Effector CD8-positive, alpha-beta T cell (primary cell): ENCODE measurements around the gene EIF6.
"Not testable (repeated sequence)": the region's sequence is repeated elsewhere in the genome, so short reads cannot be mapped to it uniquely, and the experiment has no call there.

Experiments used
- DNase-seq: peaks from one replicate; lab custom pipeline; 2025; lab: John Stamatoyannopoulos, UW
- total RNA-seq, 4 experiments: gene quantifications; one replicate each; lab custom pipeline; 2026; lab: John Stamatoyannopoulos, UW

EIF6 gene
- total RNA-seq = 31.1 to 89.1 (median 36.4) reads per million in 4 experiments

DNA sequence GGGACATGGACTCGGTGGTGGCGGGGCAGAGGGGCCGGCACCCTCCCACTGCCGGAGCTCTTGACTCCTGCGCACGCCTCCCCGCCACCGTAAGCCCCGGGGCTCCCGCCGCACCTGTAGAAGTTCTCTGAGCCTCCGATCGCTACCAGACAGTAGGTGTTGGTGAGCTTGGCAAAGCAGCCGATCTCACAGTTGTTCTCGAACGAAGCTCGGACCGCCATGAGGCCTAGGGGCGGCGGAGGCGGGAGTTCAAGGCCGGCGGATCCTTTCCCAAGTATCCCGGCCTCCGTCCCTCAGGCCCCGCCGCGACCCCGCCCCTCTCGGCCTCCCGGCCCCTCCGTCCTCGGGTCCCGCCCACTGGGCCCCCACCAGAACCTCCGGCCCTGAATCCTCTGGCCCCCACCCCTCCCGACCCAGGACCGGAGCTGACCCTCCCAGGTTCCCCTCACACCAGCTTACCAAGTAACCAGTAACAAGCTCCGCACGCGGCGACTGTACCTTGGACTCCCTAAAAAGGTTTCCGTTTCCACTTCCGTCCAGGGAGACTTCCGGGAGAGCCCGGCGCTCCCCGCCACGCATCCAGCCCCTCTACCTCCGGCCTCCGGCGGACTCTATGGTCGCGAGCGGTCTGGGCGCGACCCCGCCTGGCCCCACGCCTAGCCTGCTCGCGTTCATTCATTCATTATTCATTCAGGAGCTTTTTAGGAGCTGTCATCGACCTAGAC is at the start of gene EIF6:
TSS of gene EIF6 (minus strand) at position 506 of the 725 bp plus-strand sequence. CDS start at position 221, 285 bp downstream.
- peak; percentile 35 for DNase-seq

DNA sequence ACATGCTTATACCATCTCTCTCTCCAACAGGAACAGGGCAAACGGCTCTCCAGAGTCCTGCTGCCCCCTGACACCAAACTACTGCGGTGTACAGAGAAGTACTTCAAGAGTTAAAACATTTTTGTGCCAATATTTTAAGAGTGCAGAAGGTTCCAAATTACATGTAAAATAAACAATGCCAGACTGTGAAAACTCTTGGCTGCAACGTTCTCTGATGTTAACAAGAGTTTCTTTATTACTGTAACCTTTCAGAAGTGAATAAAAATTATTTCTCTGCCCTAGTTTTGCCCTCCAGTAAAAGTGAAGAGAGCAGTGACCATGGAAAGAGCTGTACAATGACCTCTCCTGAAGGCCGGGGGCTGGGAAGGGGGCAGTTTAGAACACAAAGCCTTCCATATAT is 49.0 kb upstream of the EIF6 start:
- DNase-seq = no peak

DNA sequence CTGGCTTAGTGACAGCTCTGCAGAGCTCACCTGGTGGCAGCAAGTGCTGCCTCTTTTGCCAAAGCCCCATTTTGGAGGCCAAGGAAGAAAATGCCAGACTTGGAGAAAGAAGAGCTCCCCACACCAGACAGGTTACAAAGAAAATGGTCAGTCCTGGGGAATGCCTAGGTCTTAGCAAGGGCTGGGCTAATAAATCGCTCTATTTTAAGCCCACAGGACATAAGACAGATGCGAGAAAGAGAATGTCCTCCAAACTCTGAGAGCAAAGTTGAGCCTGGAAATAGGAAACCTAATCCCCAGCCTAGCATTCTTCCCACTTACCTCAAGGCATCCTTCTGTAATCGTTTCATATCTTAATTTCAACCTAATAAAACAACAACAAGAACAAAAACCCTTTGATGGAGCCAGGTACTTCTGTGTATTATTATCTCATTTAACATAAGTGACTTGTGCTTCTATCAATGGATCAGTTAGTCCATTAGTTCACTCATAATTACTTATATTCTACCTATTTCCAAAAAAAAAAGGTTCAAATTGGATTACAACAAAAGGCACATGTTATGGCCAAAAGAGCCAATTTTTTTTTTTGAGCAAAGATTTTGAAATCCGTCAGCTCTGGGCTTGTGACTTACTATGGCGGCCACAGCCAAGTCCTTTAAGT is 48.1 kb upstream of the EIF6 start:
- no peak for DNase-seq

DNA sequence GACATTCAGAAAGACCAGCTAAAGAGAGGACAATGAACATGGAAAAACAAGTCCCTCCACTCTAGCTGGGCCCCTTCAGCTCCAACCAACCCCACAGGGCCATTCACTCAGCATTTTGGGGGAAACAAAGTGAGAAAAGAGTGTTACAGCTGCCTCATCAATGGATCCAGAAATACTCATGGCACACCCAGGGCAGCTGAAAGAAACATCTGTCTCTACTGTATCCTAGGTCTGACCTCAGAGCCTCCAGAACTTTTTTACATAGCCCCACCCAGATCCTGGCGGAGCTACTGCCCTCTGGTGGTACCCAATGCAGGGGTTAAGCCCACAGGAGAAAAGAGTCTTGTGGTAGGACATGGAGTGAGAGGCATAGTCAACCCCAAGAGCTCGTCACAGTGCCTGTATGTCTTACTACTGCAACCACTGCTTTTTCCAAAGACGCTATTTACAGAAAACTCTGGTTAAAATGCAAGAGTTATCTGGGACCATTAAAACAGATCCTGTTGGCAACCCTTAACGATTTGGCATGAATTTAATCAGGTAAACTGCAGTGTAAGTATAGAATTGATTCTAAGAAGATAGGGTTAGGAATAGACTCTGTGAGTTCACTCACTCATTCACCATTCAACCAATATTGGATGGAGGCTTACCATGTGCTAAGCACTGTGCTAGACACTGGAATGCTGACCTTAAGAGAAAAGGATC is 45.0 kb upstream of the EIF6 start:
- DNase-seq = no peak

GRCh38 chr20:35328689-35329088 is 44.1 kb upstream of the EIF6 start:
- DNase-seq = no peak

GRCh38 chr20:35328095-35328685 is 43.6 kb upstream of the EIF6 start:
- DNase-seq = no peak

- no peak for DNase-seq
These were observed 42.8 kb upstream of the EIF6 start for GRCh38 chr20:35327074-35327976.

- no peak for DNase-seq
These were observed 42.1 kb upstream of the EIF6 start for GRCh38 chr20:35326740-35327073.

- no peak for DNase-seq
These were observed 41.6 kb upstream of the EIF6 start for GRCh38 chr20:35326021-35326739.

DNA sequence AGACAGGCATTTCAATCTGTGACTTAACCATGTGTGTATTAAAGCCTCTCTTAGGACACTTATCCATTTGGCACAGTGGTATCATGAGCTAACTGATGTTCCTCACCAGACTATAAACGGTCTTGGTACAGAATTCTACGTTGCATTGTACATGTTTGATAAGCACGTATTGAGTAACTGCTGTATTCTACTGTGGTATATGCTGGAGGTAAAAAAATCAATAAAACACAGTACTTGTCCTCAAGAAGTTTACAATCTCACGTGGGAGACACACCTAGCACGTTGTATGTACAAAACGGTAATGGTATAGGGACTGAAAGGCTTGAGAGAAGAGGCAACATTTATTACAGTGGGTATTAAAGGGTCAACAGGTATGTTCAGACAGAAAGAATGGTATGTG is 40.8 kb upstream of the EIF6 start:
- DNase-seq = no peak

GRCh38 chr20:35320396-35321126 is 36.0 kb upstream of the EIF6 start:
- no peak for DNase-seq

DNA sequence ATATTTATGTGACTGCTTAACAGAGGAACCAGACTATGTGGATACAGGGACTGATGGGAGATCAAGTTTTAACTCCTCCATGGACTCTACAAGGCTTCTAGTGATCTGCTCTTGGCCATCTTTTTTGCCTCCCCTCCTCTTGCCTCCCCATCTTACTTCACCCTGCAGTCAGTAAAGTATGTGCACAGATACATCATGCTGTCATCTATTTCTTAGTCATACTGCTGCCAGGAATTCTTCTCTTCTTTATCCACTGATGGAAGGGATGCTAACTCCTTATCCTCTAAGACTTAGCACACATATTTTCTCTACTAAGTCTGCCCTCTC is 35.3 kb upstream of the EIF6 start:
- DNase-seq = no peak

DNA sequence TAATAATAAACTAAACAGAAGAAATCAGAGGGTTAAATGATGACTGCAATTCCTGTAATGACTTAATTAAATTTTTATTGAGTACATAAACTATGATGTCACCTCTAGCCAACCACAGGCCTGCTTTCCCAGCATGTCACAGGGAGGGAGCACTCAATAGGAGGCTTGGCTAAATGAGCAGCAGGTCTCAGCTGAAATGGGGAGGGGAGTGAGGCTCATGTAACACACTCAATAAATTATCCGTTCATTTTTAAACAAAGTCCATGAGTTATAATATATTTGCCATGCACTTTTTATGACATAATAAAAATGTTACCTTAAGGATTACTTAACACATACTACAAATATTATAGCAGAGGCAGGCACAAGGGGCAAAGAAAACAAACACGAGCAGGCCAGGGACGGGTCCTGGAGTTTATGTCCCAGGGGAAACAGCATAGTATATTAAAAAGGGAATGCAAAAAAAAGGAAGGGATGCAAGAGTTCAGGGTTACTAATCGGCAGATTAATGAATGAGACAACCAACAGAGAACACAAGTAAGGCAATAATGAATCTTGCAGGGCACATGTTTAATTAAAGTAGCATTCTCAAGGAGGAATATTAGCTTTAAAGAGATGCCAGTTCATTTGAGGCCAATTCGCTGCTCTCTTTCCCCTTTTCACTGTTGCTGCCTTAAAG is 34.8 kb upstream of the EIF6 start:
- no peak for DNase-seq

GRCh38 chr20:35318502-35319157 is 34.1 kb upstream of the EIF6 start:
- no peak for DNase-seq

- DNase-seq = no peak
These were observed 33.0 kb upstream of the EIF6 start for GRCh38 chr20:35317416-35318210.

DNA sequence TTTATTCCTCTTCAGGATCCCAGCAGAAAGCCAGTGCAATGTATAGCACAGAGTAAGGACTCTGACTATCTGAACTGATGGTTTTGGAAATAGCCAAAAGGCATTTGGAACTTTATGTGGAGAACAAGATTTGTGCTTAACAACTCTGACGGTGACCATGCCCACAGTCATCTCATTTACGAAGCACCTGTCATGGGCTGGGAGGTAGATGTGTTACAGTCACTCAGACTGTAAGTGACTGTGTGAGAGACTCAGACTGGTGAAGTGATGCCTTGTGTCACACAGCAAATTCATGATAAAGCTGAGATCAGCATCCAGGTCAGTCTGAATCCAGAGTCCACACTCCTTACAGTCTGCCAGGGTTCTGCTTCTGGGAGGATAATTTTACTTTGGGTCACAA is 31.5 kb upstream of the EIF6 start:
- DNase-seq = no peak

DNA sequence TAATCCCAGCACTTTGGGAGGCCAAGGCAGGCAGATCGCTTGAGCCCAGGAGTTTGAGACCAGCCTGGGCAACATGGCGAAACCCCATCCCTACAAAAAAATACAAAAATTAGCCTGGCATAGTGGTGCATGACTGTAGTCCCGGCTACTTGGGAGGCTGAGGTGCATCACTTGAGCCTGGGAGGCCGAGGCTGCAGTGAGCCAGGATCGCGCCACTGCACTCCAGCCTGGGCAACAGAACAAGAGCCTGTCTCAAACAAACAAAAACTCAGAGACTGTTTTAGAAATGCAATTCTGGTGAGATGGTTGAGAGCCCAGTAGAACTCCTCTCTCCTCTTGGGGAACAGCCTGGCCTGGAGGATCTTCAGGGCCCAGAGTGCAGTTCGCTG is 31.1 kb upstream of the EIF6 start:
- DNase-seq = not testable (repeated sequence)
